ENCODE data around the gene BOLA2B.

DNA sequence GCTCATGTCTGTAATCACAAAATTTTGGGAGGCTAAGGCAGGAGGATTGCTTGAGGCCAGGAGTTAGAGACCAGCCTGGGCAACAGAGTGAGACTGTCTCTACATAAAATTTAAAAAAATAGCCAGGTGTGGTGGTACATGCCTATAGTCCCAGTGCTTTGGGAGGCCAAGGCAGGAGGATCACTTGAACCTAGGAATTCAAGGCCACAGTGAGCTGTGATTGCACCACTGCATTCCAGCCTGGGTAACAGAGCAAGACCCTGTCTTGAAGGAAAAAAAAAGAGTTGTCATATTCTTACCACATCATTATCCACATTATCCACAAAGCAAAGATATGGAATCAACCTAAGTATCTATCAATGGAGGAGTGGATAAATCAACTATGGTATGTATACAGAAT is 49.4 kb downstream of the BOLA2B start:
- TF ChIP-seq YY1 (IDR thresholded peaks at IDR 0.05; ENCODE audit: extremely low read depth, insufficient replicate concordance, low read depth, low read length) (no peak), EZH2 (IDR thresholded peaks at IDR 0.05) (no peak)
